ENCODE data around the gene CREBRF.

Gene CREBRF

DNA sequence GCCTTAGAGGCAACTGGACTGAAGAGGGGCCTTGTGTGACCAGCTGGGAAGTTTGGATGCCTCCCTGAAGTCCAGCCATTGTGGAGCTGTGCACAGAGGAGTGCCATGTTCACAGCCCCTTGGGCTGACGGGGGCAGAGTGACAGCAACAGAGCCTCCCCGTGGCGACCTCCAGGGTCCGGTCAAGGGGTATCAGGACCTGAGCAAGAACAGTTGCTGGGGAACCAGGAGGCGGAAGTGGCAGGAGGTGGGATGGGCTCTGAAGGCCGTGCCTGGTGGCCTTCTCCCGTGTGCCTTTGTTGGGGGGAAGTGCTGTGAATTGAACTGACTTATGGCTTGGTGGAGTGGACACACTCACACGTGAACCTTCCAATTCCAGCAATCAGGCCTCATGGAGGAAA, 102.2 kb downstream of the CREBRF start:
- no peak for DNase-seq

DNA sequence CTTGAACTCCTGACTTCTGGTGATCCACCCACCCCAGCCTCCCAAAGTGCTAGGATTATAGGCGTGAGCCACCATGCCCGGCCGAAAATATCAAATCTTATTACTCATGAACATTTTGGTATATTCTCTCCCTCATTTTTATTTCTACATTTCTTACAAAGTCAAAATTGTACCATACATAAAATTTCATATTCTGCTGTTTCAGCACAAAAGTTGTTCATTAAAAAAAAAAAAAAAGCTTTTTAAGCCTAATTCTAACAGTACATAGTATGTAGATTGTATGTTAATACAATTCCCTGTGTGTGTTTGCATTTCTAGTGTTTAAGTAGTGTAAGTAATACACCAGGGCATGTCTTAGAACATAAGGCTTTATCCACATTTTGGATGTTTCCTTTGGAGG, 103.1 kb downstream of the CREBRF start:
- no peak for DNase-seq

DNA sequence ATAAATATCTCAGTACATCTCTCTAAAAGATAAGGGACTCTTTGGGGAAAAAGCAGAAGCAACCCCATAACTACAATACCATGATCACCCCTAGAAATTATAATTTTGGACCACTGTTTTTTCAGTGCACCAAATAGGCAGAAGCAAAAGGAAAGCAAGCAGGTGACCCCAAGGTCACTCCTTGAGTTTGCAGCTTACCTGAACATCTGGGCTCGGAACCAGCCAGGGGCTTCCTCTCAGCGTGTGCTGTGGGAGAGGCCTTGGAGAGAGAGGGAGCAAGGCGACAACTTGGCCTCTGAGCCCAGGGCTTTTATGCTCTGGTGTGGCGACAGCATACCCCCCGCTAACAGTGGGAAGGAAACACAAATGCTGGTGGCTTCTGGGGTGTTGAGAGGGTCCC, 105.0 kb downstream of the CREBRF start:
- no peak for DNase-seq

DNA sequence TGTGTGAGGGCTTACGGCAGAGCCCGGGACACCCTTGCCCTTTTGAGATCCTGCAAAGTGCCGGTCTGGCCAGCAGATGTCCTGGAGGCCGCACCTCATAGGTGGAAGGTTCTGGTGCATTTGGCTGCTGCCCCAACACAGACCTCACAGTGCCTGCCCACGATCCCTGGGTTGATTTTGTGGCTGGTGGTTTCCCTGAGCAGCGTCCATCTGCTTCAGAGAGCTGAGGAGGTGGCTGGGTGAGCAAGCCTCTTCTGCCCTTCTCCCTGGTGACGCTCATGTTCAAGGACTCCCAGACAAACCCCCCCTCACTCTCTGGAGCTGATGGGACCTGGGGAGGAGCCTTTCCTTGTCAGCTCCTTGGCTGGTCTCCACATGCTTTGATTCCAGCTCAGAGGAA, 107.1 kb downstream of the CREBRF start:
- DNase-seq: no peak

DNA sequence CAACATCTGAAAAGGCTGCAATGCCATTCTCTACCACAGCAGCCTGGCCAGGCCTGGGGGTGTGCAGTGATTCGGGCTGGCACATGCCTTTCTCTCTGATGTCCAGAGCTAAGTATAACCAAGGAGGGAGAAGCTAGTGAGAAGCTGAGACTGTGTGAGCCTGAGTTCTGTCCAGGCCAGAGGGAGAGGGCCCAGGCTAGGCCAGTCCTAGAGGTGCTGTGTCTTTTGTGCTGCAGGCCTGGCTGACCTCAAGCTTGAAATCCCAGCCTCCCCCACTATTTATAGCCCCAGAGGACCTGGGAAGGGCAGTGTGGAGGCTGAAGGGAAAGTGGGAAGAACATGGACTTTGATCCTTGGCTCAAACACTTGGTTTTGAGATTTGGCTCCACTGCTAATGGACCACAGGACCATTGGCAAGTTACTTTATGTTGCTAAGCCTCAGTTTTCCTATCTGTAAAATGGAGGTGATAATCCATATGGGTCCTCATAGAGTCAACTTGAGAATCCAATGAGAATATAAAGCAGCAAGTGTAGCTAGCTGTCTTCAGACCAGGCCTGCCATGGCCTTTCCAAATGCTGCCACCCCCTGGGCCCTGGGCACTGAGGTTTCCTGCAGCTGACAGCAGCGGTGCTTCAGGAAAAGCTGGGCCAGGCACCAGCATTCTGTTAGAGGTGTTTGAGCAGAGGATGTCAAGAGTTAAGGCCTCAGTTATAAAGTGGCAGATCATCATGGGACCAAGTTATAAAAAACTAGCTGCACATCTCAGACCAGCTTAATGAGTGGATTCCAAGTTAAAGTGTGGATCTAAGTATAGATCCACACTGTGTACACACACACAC, 109.2 kb downstream of the CREBRF start:
- no peak for DNase-seq

DNA sequence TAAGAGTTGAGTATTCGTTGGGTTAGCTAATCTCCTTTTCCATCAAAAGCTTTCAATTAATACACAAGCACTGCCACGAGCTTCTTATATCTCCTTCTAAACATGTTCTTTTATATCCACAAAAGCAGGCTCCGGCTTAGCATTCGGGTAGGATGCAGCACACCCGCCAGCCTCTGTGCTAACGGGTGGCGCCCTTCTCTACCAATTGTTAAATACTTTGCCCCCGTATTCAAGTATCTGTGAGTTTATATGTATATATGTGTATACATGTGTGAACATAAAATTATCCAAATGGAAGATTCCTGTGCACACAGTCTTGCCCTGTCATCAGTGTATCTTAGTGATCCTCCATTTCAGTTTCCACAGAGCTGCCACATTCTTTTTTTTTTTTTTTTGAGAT, 116.0 kb downstream of the CREBRF start:
- no peak for DNase-seq

DNA sequence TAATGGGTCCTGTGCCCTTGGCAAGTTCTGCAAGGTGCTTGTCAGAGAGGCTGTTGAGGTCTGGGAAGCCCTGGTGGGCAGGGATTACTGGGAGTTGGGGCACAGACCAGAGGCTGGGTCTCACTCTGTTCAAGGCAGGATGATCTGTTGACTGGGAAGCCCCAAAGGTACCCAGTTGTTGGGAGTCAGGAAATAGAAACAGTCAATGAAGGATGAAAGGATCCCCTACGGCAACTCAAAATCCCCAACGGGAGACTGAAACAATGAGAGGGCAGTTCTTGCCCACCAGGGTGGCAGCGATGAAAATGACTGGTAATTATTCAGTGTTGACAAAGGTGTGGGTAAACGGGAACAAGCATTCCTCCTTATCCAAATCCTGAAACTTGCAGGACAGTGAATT, 119.4 kb downstream of the CREBRF start:
- DNase-seq: no peak

DNA sequence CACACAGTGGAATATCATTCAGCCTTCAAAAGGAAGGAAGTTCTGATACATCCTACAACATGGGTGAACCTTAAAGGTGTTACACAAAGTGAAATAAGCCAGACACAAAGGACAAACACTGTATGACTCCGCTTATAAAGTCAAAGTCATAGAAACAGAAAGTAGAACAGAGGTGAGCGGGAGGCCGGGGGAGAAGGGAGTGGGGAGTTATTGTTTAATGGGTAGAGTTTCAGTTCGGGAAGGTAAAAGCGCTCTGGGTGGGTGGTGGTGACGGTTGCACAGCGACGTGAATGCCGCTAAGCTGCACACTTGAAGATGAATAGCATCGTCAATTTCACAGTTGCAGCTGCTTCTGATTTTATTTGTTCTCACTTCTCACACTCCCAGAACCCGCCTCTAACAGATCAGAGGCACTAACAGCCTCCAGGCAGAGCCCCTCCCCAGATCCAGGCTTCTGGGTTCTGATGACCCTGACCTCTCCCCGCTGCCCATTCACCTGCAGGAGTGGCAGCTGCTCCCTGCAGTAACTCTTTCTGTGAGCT, 122.3 kb downstream of the CREBRF start:
- DNase-seq: no peak

DNA sequence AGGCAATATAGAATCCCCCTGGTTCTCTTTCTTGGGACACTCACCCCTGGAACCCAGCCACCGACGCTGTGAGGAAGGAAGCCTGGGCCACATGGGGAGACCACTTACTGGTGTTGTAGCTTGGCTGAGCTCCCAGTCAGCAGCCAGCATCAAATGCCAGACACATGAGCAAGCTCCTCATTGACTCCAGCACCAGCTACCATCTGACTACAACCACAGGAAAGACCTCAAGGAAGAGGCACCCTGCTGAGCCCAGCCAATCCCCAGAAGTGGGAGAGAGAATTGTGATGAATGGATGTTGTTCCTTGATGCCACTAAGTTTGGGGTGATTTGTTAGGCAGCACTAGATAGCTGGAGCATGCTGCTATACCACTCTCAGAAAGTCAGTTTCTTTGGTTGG, 124.2 kb downstream of the CREBRF start:
- no peak for DNase-seq

DNA sequence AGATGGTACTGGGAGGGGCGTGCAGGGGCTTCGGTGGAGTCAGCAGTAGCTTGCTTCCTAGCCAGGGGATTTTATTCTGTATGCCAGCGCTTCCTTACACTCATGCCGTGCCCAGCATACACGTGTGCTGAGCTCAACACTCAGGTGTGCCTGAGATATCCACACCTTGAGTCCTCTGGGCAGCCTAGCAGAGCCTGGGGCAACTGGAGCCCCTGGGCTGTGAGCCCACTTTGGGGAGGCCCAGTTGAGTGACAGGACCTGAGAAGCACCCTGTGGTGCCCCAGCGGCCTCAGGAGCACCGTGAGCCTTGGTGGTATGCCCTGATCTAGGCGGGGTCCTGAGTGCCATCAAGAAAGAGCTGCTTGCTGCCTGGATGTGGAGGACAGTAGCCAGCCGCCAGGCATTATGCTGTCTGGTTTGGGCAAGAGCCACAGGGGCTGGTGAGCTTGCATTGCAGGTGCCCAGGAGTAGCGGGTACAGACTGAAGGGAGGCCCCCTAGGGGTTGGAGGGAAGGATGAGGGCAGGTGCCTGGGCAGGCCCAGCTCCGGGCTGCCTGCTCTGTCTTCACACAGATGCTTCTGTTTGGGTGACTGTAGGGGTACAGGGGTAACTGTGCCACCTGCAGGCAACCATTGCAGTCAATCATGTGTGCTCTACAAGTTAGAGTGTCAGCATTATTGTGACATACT, 131.0 kb downstream of the CREBRF start:
- DNase-seq: no peak

DNA sequence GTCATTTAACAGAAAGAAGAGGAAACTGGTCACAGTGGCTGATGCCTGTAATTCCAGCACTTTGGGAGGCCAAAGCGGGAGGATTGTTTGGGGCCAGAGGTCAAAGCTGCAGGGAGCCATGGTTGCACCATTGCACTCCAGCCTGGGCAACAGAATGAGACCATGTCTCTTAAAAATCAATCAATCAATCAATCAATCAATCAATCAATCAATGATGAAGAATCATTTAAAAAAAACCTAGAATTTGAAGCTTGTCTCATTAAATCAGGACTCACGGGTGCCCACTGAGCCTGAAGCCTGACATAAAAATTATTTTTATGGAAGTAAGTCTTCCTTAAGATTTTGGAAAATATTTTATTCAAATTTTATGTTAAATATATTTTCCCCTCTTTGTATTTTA, 132.1 kb downstream of the CREBRF start:
- DNase-seq: no peak
